GM23248 (cell line): ENCODE data around the gene CMC2.

Experiments used
- EZH2 ChIP-seq: fragments of 200-600 bp; sonication (generic); IDR thresholded peaks from 2 replicates; pipeline ENCODE4 v1.6.1; 2018; ENCODE audit warnings: antibody characterized with exemption, mild to moderate bottlenecking; ENCODE audit not compliant: insufficient read depth, poor library complexity, severe bottlenecking
- EZH2phosphoT487 ChIP-seq: fragments of 200-600 bp; sonication (generic); IDR thresholded peaks from 2 replicates; pipeline ENCODE4 v1.6.1; 2018; ENCODE audit warnings: antibody characterized with exemption, moderate library complexity, mild to moderate bottlenecking, low read depth; ENCODE audit not compliant: insufficient read depth

DNA sequence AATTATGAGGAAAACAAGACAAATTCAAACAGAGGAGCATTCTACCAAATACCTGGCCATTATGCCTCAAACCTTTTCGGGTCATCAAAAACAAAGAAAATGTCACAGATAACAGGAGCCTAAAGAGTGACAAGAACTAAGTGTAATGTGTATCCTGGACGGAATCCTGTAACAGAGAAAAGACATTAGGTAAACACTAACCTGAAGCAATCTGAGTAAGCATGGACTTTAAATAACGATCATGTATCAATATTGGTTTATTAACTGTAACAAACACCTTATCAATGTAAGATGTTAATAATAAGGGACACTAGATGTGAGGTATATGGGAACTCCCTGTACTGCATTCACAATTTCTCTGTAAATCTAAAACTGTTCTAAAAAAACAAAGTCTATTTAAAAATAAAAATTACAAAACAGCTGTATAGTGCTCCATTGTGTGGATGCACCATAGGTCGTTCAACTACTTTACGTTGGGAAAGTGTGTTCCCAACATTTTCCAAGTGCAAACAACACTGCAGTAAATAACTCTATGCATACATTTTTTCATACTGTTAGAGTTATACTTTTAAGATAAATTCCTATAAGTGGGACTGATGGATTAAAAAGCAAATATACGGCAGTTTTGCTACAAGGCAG lies 14.8 kb downstream of the CMC2 start:
- TF ChIP-seq EZH2phosphoT487 (no peak), EZH2 (no peak)
